Mesendoderm (in vitro differentiated cells): ENCODE results near the gene CAMK1.

Source experiments
- DNase-seq: peaks from one replicate; pipeline ENCODE4 v3.0.0; 2013
- H2AK5ac ChIP-seq: 2 replicates; pipeline ENCODE4 v1.6.1; 2013; ENCODE audit warnings: low read length, inconsistent platforms
- H2BK120ac ChIP-seq: 2 replicates; pipeline ENCODE4 v1.6.1; 2013; ENCODE audit warnings: low read depth, mild to moderate bottlenecking, low read length, moderate library complexity, mixed read lengths
- H2BK15ac ChIP-seq: replicated peaks from 2 replicates; pipeline ENCODE4 v1.6.1; 2013; ENCODE audit warnings: low read depth, mild to moderate bottlenecking, moderate library complexity
- H2BK5ac ChIP-seq: 2 replicates; pipeline ENCODE4 v1.6.1; 2013; ENCODE audit warnings: low read length, inconsistent platforms
- H3K18ac ChIP-seq: 2 replicates; pipeline ENCODE4 v1.6.1; 2013; ENCODE audit warnings: mild to moderate bottlenecking, low read length, mixed read lengths
- H3K23ac ChIP-seq: one replicate; pipeline ENCODE4 v1.6.1; 2013; ENCODE audit warnings: low read length
- H3K27ac ChIP-seq: 2 replicates; pipeline ENCODE4 v1.5.1; 2013; ENCODE audit warnings: low read depth, mild to moderate bottlenecking, inconsistent platforms, low read length, moderate library complexity
- H3K27me3 ChIP-seq: 2 replicates; pipeline ENCODE4 v1.6.1; 2013; ENCODE audit warnings: low read length, control low read depth, mild to moderate bottlenecking, inconsistent platforms; ENCODE audit not compliant: insufficient read depth, poor library complexity
- H3K36me3 ChIP-seq: 2 replicates; pipeline ENCODE4 v1.6.1; 2013; ENCODE audit warnings: low read length, inconsistent platforms; ENCODE audit not compliant: control insufficient read depth, insufficient read depth
- H3K4ac ChIP-seq: one replicate; pipeline ENCODE4 v1.6.1; 2013; ENCODE audit warnings: low read depth, mild to moderate bottlenecking, low read length, moderate library complexity
- H3K4me1 ChIP-seq: 2 replicates; pipeline ENCODE4 v1.6.1; 2013; ENCODE audit warnings: low read depth, low read length, inconsistent platforms; ENCODE audit not compliant: control insufficient read depth
- H3K4me2 ChIP-seq: 2 replicates; pipeline ENCODE4 v1.6.1; 2013; ENCODE audit warnings: low read length
- H3K4me3 ChIP-seq: 2 replicates; pipeline ENCODE4 v1.5.1; 2013; ENCODE audit warnings: mild to moderate bottlenecking, low read length
- H3K56ac ChIP-seq: one replicate; pipeline ENCODE4 v1.6.1; 2013; ENCODE audit warnings: low read length
- H3K79me1 ChIP-seq: 2 replicates; pipeline ENCODE4 v1.6.1; 2013; ENCODE audit warnings: low read length, inconsistent platforms
- H3K79me2 ChIP-seq: 2 replicates; pipeline ENCODE4 v1.6.1; 2013; ENCODE audit warnings: mild to moderate bottlenecking, low read length; ENCODE audit not compliant: control insufficient read depth, insufficient read depth
- H3K9ac ChIP-seq: 2 replicates; pipeline ENCODE4 v1.6.1; 2013; ENCODE audit warnings: low read length, inconsistent platforms
- H4K5ac ChIP-seq: one replicate; pipeline ENCODE4 v1.6.1; 2013; ENCODE audit warnings: low read length
- H4K8ac ChIP-seq: one replicate; pipeline ENCODE4 v1.6.1; 2013; ENCODE audit warnings: low read depth, mild to moderate bottlenecking, control low read depth, low read length, moderate library complexity
- WGBS: extraction: QIAGEN DNeasy Blood & Tissue Kit; methylation state at CpG from one replicate; pipeline ENCODE4 v1.1.7; 2013; ENCODE audit warnings: low lambda C conversion rate, missing lambda C conversion rate; ENCODE audit not compliant: insufficient coverage; ENCODE audit errors: extremely low coverage; 5-methylcytosine and 5-hydroxymethylcytosine counted together

Gene CAMK1

GRCh38 chr3:9785602-9786001, 15.9 kb upstream of the CAMK1 start:
- no peak for DNase-seq
- H2BK5ac ChIP-seq = no peak overlapping the region
- H3K79me1 ChIP-seq = no peaks in the 10 kb centered on the region
- H4K8ac ChIP-seq = no peak overlapping the region
- H3K23ac ChIP-seq = no peak overlapping the region
- H2AK5ac ChIP-seq = no peak overlapping the region
- no CpG with 5 or more reads among the region's 7 CpGs for WGBS
- H3K4ac ChIP-seq = no peak overlapping the region
- H3K36me3 ChIP-seq = peaks cover 14% of the 10 kb centered on the region
- H2BK120ac ChIP-seq = no peak overlapping the region
- H3K56ac ChIP-seq = no peak overlapping the region
- no peak overlapping the region for H3K4me2 ChIP-seq
- no peak overlapping the region for H2BK15ac ChIP-seq
- H3K79me2 ChIP-seq = no peaks in the 10 kb centered on the region
- H3K27ac ChIP-seq = no peak overlapping the region
- no peak overlapping the region for H4K5ac ChIP-seq
- H3K27me3 ChIP-seq = no peaks in the 10 kb centered on the region
- H3K4me1 ChIP-seq = no peaks in the 10 kb centered on the region
- H3K9ac ChIP-seq = no peak overlapping the region
- no peak overlapping the region for H3K4me3 ChIP-seq
- H3K18ac ChIP-seq = no peak overlapping the region

DNA sequence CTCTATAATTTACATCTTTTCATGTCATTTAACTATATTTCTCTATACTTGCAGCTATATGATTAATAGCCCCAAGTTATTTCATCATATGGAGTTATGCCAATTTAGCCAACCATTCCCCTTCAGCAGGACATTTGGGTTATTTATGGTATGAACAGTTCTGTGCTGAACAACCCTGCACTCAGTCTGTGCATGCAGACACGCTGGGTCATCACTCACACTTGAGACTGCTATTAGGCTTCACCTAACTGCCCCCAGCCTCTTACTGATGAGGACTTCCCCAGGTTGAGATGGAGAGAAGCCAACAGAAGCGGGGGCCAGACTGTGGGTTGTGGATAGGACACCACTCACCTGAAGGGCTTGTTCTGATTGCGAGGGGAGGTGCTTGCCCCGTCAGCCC, 15.2 kb upstream of the CAMK1 start:
- Histone ChIP-seq H3K18ac (no peak overlapping the region), H4K5ac (no peak overlapping the region), H3K56ac (no peak overlapping the region), H3K4me2 (no peak overlapping the region), H3K27ac (no peak overlapping the region), H2BK15ac (no peak overlapping the region), H3K4me1 (no peaks in the 10 kb centered on the region), H4K8ac (no peak overlapping the region), H3K36me3 (peaks cover 14% of the 10 kb centered on the region), H3K4ac (no peak overlapping the region), H3K79me1 (no peaks in the 10 kb centered on the region), H3K9ac (no peak overlapping the region), H2AK5ac (no peak overlapping the region), H3K4me3 (no peak overlapping the region), H3K27me3 (no peaks in the 10 kb centered on the region), H2BK5ac (no peak overlapping the region), H2BK120ac (no peak overlapping the region), H3K23ac (no peak overlapping the region), H3K79me2 (no peaks in the 10 kb centered on the region)
- DNase-seq = no peak
- no CpG with 5 or more reads among the region's 4 CpGs for WGBS

DNA sequence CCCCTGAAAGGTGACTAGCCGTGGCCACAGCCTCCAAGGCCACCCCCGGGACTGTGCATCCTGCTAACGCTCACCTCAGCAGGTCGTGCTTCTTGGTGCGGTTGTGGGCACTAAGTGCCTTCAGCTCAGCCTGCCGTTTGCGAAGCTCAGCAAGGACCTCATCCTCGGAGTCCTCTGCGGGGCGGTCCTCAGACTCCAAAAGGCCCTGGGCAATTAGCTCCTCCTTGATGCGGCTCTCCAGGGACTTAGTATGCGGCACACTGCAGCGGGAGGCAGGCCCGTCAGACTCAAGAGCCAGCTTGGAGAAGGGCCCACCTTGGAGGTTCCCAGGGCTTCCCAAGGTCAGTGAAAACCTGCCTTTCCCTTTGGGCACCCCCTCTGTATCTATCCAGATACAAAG, 14.2 kb upstream of the CAMK1 start:
- peaks cover 10% of the 10 kb centered on the region for H3K36me3 ChIP-seq
- no peak for DNase-seq

GRCh38 chr3:9782770-9783169, 13.0 kb upstream of the CAMK1 start:
- no peak overlapping the region for H2BK120ac ChIP-seq
- no peak overlapping the region for H3K4me3 ChIP-seq
- no peak overlapping the region for H4K5ac ChIP-seq
- H3K4ac ChIP-seq = no peak overlapping the region
- DNase-seq = peak; percentile 51
- H3K27me3 ChIP-seq = no peaks in the 10 kb centered on the region
- no peak overlapping the region for H3K27ac ChIP-seq
- H3K9ac ChIP-seq = no peak overlapping the region
- WGBS = no CpG with 5 or more reads among the region's 3 CpGs
- no peak overlapping the region for H2AK5ac ChIP-seq
- H3K79me2 ChIP-seq = no peaks in the 10 kb centered on the region
- H3K36me3 ChIP-seq = peaks cover 10% of the 10 kb centered on the region
- H2BK15ac ChIP-seq = no peak overlapping the region
- no peaks in the 10 kb centered on the region for H3K4me1 ChIP-seq
- H3K4me2 ChIP-seq = no peak overlapping the region
- no peak overlapping the region for H4K8ac ChIP-seq
- H3K23ac ChIP-seq = no peak overlapping the region
- no peak overlapping the region for H2BK5ac ChIP-seq
- no peak overlapping the region for H3K56ac ChIP-seq
- no peak overlapping the region for H3K18ac ChIP-seq
- no peaks in the 10 kb centered on the region for H3K79me1 ChIP-seq

More for the DNA sequence above, 14.2 kb upstream of the CAMK1 start:
- no peak overlapping the region for H4K5ac ChIP-seq
- no peaks in the 10 kb centered on the region for H3K79me1 ChIP-seq
- no CpG with 5 or more reads among the region's 14 CpGs for WGBS
- no peak overlapping the region for H2BK5ac ChIP-seq
- H2BK120ac ChIP-seq = no peak overlapping the region
- no peaks in the 10 kb centered on the region for H3K79me2 ChIP-seq
- H3K23ac ChIP-seq = no peak overlapping the region
- no peak overlapping the region for H4K8ac ChIP-seq
- H2BK15ac ChIP-seq = no peak overlapping the region
- no peaks in the 10 kb centered on the region for H3K27me3 ChIP-seq
- no peak overlapping the region for H3K56ac ChIP-seq
- H3K4me1 ChIP-seq = no peaks in the 10 kb centered on the region
- H3K27ac ChIP-seq = no peak overlapping the region
- H2AK5ac ChIP-seq = no peak overlapping the region
- no peak overlapping the region for H3K18ac ChIP-seq
- no peak overlapping the region for H3K4me3 ChIP-seq
- no peak overlapping the region for H3K9ac ChIP-seq
- H3K4me2 ChIP-seq = no peak overlapping the region
- no peak overlapping the region for H3K4ac ChIP-seq

GRCh38 chr3:9781978-9782603, 12.3 kb upstream of the CAMK1 start:
- H2BK120ac ChIP-seq = no peak overlapping the region
- H3K27me3 ChIP-seq = no peaks in the 10 kb centered on the region
- no peak overlapping the region for H3K4ac ChIP-seq
- H2BK15ac ChIP-seq = no peak overlapping the region
- no peak overlapping the region for H2AK5ac ChIP-seq
- H3K4me2 ChIP-seq = no peak overlapping the region
- H4K8ac ChIP-seq = no peak overlapping the region
- no peak overlapping the region for H3K23ac ChIP-seq
- H2BK5ac ChIP-seq = no peak overlapping the region
- H4K5ac ChIP-seq = no peak overlapping the region
- no peak for DNase-seq
- no peaks in the 10 kb centered on the region for H3K4me1 ChIP-seq
- no peak overlapping the region for H3K27ac ChIP-seq
- no peak overlapping the region for H3K56ac ChIP-seq
- H3K36me3 ChIP-seq = peaks cover 10% of the 10 kb centered on the region
- no CpG with 5 or more reads among the region's 3 CpGs for WGBS
- no peaks in the 10 kb centered on the region for H3K79me2 ChIP-seq
- H3K79me1 ChIP-seq = no peaks in the 10 kb centered on the region
- no peak overlapping the region for H3K18ac ChIP-seq
- no peak overlapping the region for H3K9ac ChIP-seq
- no peak overlapping the region for H3K4me3 ChIP-seq

DNA sequence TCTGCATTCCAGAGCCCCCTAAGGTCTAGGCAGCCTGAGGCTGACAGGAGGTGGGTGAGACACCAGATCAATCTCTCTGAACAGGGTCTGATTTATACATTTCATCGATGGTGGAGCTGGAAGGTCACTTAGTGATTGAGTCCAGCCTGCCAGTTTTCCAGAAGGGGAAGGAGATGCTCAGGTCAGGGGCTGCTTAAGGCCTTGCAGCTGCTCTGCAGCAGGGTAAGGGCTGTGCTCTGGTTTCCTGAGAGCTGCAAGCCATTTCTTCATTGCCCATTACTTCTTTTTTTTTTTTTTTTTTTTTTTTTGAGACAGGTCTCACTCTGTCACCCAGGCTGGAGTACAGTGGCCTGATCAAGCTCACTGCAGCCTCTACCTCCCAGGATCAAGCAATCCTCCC, 11.8 kb upstream of the CAMK1 start:
- Histone ChIP-seq H3K9ac (no peak overlapping the region), H3K56ac (no peak overlapping the region), H3K18ac (no peak overlapping the region), H3K27ac (no peak overlapping the region), H3K4me3 (no peak overlapping the region), H2BK120ac (no peak overlapping the region), H3K36me3 (peaks cover 10% of the 10 kb centered on the region), H3K4me2 (no peak overlapping the region), H4K8ac (no peak overlapping the region), H3K4me1 (no peaks in the 10 kb centered on the region), H2AK5ac (no peak overlapping the region), H3K79me2 (no peaks in the 10 kb centered on the region), H3K23ac (no peak overlapping the region), H4K5ac (no peak overlapping the region), H2BK5ac (no peak overlapping the region), H2BK15ac (no peak overlapping the region), H3K79me1 (no peaks in the 10 kb centered on the region), H3K4ac (no peak overlapping the region), H3K27me3 (no peaks in the 10 kb centered on the region)
- no peak for DNase-seq
- WGBS = no CpG with 5 or more reads among the region's 1 CpG
